Glomerular visceral epithelial cell (primary cell): Measurements from ENCODE around the gene TBCCD1.
A peak's percentile ranks its signal among the peaks of the same experiment; 100 is the strongest.
"Not testable (repeated sequence)": the region's sequence is repeated elsewhere in the genome, so short reads cannot be mapped to it uniquely, and the experiment has no call there.

Source experiments
- DNase-seq: peaks from one replicate; pipeline ENCODE4 v3.0.0-alpha.2; 2016; ENCODE audit errors: extremely low spot score

TBCCD1 gene

DNA sequence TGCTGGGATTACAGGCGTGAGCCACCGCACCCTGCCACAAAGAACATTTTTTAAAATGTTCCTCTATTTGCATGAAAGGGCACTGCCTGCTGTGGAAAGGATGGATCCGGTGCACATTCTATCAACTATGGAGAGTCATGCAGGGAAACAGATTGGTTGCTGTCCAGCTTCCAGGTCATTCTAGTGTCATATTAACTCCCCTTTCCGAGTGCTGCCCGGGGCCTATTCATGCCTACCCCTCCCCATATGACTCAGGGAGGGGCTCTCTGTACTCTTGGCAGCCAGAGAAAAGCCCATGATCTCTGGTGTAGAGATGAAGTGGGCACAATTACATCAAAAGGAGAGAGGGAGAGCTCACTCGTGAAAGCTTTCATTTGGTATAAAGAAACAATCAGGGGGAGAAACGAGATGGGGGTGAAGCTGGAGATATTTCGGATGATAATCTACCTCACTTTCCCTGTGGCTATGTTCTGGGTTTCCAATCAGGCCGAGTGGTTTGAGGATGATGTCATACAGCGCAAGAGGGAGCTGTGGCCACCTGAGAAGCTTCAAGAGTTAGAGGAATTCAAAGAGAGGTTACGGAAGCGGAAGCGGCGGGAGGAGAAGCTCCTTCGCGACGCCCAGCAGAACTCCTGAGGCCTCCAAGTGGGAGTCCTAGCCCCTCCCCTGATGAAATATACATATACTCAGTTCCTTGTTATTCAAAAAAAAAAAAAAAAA, 29.6 kb upstream of the TBCCD1 start:
- DNase-seq = peak; percentile 65

DNA sequence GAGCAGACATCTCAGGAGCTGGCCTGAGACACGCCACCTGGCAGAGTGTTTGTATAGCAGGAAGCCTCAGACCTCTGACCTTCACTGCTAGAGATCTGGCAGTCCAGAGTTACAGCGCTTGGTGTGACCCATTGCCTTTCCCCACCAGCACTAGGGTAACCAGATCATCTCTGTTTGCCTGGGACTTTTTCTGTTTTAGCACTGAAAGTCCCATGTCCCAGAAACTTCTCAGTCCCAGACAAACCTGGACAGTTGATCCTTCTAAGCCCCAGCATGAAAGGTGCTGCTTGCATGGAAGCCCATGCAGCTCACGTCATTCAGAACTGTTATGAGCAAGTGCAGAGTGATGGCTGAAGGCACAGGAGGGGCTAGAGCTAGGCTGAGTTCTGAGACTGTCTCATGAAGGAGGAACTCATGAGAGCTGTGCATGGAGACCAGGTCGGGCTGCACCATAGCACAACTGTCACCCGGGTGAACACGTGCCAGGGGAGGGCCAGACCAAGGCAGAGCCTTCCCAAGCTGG, 27.5 kb upstream of the TBCCD1 start:
- no peak for DNase-seq

DNA sequence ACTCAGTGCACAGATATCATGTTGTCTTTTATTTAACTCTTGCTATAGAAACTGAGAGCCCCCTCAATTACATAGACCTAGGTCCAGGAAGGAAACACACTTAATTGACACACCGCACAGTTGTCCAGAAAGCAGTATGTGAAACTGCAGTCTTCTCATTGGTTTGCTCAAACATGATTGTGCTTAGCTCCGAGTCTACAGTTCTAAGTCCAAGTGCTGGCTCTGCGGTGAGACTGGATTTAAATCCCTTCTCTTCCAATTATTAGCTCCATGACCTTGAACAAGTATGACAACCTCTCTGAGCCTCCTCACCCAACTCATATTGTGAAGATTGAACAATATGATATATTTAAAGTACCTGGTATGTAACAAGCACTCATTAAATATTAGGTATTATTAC, 26.7 kb upstream of the TBCCD1 start:
- no peak for DNase-seq

DNA sequence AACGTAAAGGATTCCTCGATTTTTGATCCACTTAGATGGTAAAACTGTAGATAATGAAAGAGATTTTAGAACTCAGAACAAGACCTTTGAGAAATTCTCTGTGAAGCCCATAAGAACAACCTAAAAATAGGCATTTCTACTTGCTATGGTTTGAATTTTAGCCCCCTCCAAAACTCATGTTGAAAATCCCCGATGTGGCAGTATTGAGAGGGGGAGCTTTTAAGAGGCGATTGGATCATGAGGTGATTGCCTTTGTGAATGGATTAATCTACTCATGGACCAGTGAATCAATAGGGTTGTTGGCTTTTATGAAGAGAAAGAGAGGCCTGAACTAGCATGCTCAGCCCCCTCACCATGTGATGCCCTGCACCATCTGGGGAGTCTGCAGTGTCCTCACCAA, 25.5 kb upstream of the TBCCD1 start:
- DNase-seq = no peak

DNA sequence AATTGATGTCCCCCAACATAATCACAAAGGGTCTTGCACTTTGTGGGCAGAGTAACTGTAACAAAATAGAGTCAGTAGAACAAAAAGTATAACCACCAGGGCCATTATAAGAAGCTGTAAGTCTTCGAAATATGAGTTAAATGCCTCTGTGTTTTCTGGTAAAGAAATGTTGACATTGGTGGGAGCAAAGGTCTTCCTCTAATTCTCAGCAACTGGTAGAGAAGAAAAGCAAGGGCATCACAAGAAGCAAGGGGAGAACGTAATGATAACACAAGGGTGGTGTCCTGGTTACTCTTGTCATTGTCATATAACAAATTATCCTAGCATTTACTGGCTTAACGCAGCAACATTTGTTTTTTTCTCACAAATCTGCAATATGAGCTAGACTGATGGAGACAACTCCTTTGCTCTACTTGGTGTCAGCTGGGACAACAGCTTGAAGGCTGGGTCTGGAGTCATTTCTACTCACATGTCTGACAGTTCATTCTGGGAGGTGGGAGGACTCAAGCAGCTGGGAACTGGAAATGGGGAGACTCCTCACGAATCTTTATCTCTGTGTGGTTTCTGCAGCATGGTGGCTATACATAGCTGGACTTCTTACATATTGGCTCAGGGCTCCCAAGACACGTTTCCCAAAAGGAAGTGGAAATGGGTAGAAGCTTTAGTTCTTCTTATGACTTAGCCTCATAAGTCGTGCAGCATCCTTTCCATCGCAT, 23.6 kb upstream of the TBCCD1 start:
- no peak for DNase-seq

DNA sequence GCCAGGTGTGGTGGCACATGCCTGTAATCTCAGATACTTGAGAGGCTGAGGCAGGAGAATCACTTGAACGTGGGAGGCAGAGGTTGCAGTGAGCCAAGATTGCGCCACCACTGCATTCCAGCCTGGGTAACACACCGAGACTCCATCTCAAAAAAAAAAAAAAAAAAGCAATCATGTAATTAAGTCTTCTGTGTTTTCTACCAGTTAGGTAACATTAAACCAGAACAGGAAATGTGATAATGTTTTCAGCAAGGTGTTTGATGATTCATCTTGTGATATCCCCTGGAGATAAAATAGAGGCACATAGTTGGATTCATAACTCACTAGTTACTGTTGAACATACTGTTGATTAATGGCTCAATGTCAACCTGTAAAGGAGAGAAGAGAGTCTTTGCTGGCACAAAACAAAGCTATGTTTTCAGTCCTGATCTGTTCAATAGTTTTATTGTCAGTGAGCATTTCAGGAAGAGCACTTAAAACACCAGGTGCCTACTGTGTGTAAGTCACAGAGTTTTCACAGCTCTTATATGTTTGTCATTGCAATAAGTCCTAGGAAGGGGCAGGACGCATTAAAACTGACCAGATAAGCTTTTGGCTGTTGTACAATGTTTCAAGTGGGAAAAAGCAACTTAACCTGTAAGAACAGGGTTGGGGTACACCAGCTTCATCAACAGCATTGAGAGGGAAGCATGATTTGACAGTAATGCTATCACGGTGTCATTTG, 22.9 kb upstream of the TBCCD1 start:
- DNase-seq = peak; percentile 32

DNA sequence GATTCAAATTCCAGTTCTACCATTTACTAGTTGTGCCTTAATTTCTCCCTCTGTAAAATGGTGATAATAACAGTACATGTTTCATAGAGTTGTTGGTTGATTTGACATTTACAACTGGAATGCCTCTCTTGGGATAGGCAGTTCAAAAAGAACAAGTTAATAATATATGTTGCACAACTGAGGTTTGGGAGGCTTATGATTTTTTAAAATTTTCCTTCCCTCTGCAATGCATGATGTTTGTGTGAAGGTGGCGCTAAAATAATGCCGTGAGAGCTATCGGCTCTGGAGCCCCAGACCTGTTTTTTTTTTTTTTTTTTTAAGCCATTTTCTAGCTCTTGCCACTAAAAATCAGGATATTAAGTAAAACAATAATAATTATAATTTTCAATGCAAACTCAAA, 22.0 kb upstream of the TBCCD1 start:
- no peak for DNase-seq

DNA sequence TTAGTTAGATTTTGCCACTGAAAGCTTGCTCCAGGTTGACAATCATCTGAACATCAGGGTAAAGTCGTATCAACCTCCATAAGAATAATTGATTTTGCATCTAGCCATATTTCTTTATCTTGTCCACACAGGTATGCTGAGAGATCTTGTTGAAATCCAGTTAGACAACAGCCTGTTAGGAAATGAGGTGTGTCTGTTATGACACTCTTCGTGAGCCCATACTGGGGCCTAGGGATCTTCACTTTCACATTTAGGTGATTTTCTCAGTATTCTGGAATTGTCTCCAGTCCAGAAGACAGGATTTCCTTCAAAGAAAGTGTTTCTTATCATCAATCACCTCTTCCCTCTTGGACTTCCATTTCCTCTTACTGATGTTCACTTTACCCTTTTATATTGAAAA, 21.5 kb upstream of the TBCCD1 start:
- DNase-seq = peak; percentile 13

DNA sequence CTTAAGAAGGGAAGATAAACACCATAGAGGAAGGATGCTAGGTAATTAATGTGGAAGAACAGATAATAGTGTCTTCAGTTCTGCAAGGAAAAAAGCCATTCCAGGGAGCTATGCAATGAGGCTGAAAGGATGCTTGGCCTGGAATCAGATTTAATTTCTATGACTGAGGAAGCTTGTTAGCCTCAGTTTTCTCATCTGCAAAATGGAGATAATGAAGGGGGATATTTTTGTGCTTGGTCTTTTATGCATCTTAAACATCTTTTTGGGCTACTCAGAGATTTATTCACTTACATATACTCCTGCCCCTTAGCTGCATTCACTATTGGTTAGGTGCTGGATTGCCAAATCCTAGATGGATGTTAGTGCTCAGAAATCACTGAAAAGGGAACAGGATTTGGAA, 20.0 kb upstream of the TBCCD1 start:
- DNase-seq = no peak

DNA sequence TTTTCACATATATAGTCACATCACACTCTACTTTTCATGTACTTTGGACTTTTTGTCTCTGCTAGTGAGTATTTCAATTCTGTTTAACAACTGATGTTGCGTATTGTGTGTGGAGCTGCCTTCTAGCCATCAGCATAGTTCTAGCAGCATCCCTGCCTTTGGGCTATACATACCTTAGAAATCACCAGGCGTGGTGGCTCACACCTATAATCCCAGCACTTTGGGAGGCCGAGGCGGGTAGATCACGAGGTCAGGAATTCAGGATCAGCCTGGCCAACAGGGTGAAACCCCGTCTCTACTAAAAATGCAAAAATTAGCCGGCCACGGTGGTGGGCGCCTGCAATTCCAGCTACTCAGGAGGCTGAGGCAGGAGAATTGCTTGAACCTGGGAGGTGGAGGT, 19.1 kb upstream of the TBCCD1 start:
- not testable (repeated sequence) for DNase-seq

DNA sequence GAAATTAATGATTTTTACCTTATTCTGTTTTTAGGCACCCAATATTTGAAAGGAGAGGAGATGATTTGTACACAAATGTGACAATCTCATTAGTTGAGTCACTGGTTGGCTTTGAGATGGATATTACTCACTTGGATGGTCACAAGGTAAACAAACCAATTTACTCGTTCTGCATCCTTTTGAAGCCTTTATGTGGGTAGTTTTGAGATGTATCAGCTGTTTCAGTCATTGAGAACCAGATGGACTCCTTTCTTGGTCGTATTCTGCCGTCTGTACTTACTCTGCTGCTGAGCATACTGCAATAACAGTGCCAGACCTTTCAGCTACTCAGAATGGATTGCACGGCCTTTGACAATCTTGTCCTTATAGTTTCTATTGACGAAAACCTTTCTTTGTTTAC, 16.7 kb upstream of the TBCCD1 start:
- no peak for DNase-seq

DNA sequence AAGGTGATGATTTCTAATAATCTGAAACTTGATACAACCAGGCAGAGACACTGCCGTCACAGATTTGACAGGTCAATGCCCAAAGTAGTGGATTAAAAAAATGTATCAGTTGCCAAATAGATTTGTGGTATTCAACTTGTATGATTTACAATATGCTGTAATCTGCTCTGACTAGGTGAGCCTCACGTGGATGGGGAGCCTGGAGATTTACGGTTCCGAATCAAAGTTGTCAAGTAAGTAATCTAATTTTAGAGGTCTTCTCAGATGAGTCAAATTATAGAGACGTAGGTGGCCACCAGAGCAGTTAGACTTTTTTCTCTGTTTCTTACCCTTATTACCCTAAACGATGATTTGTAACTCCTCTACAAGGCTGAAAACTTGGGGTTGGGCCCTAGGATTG, 15.4 kb upstream of the TBCCD1 start:
- DNase-seq = no peak

DNA sequence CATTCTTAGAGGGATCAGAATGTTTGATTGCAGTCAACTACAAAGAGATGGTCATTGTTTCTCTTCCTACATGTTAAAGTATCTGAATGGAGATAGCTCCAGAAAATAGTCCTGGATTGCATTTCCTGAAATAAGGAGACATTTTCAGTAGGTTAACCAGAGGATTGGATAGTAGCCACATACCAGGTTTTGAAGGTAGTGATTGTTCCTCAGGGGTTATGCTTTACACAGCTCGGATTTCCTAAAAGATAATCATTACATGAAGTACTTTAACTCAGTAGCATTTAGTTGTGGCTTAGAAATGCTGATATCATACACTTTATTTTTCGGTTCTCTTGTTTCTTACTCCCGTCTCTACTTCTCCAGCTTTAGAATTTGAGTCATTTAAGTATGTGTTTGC, 13.6 kb upstream of the TBCCD1 start:
- no peak for DNase-seq

DNA sequence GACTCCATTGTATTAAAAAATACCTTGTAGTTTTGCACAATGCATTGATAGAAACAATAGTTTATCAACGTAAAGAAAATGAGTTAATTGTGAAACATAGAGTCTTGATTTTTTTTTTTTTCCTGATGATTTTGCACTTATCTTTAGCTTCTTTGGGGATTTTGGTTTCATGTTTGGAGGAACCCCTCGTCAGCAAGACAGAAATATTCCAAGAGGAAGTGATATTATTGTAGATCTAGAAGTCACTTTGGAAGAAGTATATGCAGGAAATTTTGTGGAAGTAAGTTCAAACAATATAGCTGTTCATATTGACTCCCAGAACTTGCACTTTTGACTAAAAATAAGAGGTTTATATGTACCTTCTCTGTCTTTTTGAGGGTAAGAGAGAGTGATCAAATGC, 10.4 kb upstream of the TBCCD1 start:
- DNase-seq = no peak

DNA sequence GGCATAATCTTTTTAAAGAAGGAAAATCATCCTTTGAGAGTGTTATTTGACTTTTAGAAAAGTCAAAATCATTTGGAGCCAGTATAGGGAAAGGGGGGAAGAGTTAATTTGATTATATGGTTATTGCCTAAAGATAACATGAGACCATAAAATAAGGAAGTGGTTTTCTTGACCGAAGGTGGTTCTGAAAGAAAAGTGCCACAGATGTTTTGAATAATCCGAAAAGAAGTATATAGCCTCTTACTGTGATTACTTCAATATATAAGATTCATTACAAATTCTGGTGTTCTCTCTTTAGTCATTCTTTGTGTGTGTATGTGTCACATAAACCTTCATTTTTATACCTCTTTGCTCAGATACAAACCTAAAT, 4.5 kb upstream of the TBCCD1 start:
- DNase-seq = no peak

DNA sequence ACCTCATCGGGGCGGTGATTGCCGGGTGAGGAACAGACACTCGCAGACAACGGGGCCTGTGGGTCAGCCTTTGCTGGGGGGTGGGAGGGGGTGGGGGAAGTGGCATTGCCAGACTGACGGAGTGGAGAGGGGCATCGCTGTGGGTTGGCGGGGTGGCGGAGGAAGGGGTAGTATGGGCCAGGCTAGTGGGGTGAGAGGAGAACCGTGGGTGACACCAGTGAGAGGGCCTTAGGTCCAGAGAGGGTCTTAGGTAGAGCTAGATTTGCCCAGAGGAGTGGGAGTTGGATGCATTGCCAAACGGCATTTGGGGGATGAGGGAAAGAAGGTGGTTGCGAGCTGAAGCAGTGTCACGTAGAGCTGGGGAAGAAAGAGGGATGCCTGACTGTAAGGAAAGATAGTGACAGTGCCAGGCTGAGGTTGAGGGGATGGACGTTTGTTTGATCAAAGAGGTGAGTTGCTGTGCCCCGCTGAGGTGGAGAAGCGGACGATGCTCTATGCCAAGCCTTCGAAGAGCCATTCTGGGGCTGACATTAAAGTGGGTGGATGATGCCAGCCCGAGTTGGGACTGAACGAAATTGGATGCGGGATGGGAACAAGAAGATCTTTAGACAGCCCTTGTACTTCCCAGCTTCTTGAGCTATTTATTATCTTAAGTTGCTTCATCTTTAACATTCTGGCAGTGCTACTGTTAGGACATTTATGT, 4.0 kb upstream of the TBCCD1 start:
- DNase-seq = no peak

DNA sequence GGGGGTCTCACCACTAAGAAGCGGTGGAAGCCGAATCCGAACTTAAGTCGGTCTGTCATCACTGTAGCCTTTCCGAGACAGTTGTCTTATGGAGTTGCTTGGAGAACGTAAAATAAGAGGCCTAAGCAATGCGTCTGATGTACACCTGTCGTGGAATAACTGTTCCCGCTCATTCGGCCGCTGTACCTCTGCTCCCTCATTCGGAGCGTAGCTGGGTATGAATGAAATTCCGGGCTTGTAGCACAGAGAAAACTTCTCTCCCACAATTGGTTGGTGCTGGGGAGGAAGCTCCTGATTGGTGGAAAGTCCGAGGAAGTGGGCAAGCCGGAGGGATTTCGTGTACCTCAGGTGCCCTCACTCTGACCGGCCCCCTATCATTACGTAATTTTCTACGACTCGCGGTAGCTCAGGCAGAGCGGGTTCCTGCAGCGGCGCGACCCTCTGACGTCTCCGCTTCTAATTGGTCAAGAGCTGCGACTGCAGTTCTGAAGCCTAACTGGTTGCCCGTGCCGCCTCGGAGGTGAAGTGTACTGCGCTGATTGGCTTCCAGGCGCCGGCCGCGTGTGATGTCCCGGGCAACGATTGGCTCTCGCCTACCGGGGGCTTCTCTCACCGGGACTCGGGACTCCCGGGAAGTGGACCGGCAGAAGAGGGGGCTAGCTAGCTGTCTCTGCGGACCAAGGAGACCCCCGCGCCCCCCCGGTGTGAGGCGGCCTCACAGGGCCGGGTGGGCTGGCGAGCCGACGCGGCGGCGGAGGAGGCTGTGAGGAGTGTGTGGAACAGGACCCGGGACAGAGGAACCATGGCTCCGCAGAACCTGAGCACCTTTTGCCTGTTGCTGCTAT, 3.2 kb upstream of the TBCCD1 start, which contains the start of gene DNAJB11:
DNAJB11 (plus strand) TSS at position 625 of the 845 bp plus-strand sequence; CDS start at position 803, 178 bp downstream.
- peak; percentile 99 for DNase-seq

DNA sequence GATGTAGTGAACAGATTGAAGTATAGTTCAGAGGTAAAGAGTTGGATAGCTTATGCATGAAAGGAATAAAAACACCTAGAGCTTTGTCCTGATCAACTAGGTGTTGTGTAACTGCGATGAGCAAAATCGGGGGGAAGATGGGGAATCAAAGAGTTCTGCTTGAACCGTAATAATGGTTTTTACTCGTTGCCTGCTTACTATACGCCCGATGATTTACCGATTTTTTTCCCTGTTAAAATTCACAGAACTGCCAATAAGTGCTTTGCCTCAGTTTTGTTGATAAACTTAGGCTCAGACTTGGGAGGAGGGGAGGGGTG, 2.6 kb upstream of the TBCCD1 start:
- DNase-seq = no peak

DNA sequence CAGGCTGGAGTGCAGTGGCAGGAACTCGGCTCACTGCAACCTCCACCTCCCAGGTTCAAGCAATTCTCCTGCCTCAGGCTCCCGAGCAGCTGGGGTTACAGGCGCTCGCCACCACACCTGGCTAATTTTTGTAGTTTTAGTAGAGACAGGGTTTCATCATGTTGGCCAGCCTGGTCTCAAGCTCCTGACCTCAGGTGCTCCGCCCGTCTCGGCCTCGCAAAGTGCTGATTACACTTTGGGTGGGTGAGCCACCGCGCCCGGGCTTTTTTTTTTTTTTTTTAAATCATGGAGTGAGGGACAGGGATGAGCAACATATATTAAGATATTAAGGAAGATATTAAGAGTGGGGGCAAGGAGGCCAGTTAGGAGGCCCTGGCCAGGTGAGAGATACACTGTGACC, 2.2 kb upstream of the TBCCD1 start:
- DNase-seq = not testable (repeated sequence)

DNA sequence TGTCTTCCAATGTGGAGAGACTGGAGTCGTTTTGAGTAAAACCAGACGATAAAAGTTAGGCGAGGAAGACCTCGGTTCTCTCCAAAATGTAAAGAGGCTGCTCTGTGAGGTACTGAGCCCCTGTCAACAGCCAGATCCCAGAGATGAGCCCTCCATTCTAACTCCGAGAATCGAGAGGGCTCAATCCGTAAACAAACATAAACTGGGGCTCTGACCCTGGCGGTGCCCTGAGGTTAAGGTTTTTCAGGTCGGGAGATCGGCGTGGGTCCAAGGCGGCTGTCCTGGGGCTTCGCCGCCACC, 417 bp downstream of the TBCCD1 start:
- DNase-seq = no peak

DNA sequence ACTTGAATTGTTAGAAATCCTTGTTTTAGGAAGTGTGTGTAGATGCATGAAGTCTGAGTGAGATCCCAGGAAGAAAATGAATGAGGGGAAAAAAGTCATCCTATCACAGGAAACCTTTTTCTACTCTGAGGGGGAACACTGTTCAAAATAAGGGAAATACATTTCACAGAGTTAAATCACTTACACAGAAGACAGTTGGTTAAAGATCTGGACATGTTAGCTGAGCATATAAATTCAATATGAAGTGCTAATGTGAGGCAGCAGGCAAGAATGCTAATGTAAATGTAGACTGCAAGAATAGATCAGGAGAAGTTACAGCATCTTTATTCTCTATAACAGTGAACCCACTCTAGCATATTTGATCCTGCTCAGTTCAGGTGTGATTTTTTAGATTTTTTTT, 2.6 kb downstream of the TBCCD1 start:
- no peak for DNase-seq
